Keratinocyte (primary cell): ENCODE results near the gene NDUFA9. TPM values are rescaled to one million over a fixed set of nuclear protein-coding genes. Genes with fewer than 3 reads are reported as not detected.

ENCODE experiments used
- DNase-seq: peaks from one replicate; pipeline ENCODE4 v3.0.0-alpha.2; 2011; ENCODE audit warnings: low read depth, missing footprints, low spot score
- FAIRE-seq: peaks from 2 replicates; lab custom pipeline; 2011; peaks lifted over from hg19 to GRCh38; lab: Jason Lieb, UNC
- H2AFZ ChIP-seq: 2 replicates; pipeline ENCODE4 v1.6.0; 2012; ENCODE audit warnings: low read length, control low read depth, inconsistent platforms; ENCODE audit not compliant: control insufficient read depth
- H3K27ac ChIP-seq: 2 replicates; pipeline ENCODE4 v1.5.1; 2011; ENCODE audit warnings: low read length; ENCODE audit not compliant: control insufficient read depth, insufficient read depth
- H3K27me3 ChIP-seq: 3 replicates; pipeline ENCODE4 v1.6.0; 2011; ENCODE audit warnings: low read length; ENCODE audit not compliant: control insufficient read depth, insufficient read depth; ENCODE audit errors: extremely low read depth
- H3K36me3 ChIP-seq, 2 experiments: 2 replicates in 1 of 2; 3 replicates in 1 of 2; pipeline ENCODE4 v1.5.1; 2011; ENCODE audit warnings: low read length in 2 of 2, mild to moderate bottlenecking in 1 of 2; ENCODE audit not compliant: control insufficient read depth in 2 of 2, insufficient read depth in 2 of 2; ENCODE audit errors: extremely low read depth in 1 of 2
- H3K4me1 ChIP-seq: 3 replicates; pipeline ENCODE4 v1.5.1; 2011; ENCODE audit warnings: low read length; ENCODE audit not compliant: control insufficient read depth, insufficient read depth; ENCODE audit errors: extremely low read depth
- H3K4me2 ChIP-seq: 3 replicates; pipeline ENCODE4 v1.6.0; 2011; ENCODE audit warnings: low read depth, low read length; ENCODE audit not compliant: control insufficient read depth, insufficient read depth; ENCODE audit errors: extremely low read depth
- H3K4me3 ChIP-seq, 3 experiments: fragments of 200-600 bp in 1 of 3; sonication (generic) in 1 of 3; 2 replicates in 2 of 3; 3 replicates in 1 of 3; pipeline ENCODE4 v1.5.1; 2011 to 2016; ENCODE audit warnings: low read length in 3 of 3, mild to moderate bottlenecking in 3 of 3, control low read depth in 2 of 3, inconsistent platforms in 1 of 3, low read depth in 1 of 3, mixed read lengths in 1 of 3, mixed run types in 1 of 3, moderate library complexity in 1 of 3; ENCODE audit not compliant: control insufficient read depth in 2 of 3, insufficient read depth in 2 of 3; ENCODE audit errors: extremely low read depth in 1 of 3
- H3K79me2 ChIP-seq: 2 replicates; pipeline ENCODE4 v1.6.0; 2012; ENCODE audit warnings: low read length; ENCODE audit not compliant: control insufficient read depth, insufficient read depth
- H3K9ac ChIP-seq: 3 replicates; pipeline ENCODE4 v1.6.0; 2011; ENCODE audit warnings: low read length; ENCODE audit not compliant: control insufficient read depth, insufficient read depth; ENCODE audit errors: extremely low read depth
- H3K9me1 ChIP-seq: 3 replicates; pipeline ENCODE4 v1.6.0; 2011; ENCODE audit warnings: low read length; ENCODE audit not compliant: control insufficient read depth, insufficient read depth; ENCODE audit errors: extremely low read depth
- H3K9me3 ChIP-seq: 2 replicates; pipeline ENCODE4 v1.5.1; 2012; ENCODE audit warnings: low read depth, low read length; ENCODE audit not compliant: control insufficient read depth
- H4K20me1 ChIP-seq: 3 replicates; pipeline ENCODE4 v1.6.0; 2011; ENCODE audit warnings: low read length; ENCODE audit not compliant: control insufficient read depth, insufficient read depth; ENCODE audit errors: extremely low read depth
- EZH2 ChIP-seq: IDR thresholded peaks from one replicate; pipeline ENCODE4 v1.6.1; 2012; ENCODE audit warnings: inconsistent platforms, mild to moderate bottlenecking, low read length, moderate library complexity
- dilution Hi-C: fragments of 300-500 bp; cut with MboI; formaldehyde crosslinking; loops from one replicate; pipeline ENCODE4 v1.7.0; 2020; ENCODE audit warnings: low sequenced_read_pairs; ENCODE audit not compliant: extremely low pct_ligation_motif_present
- polyA plus RNA-seq, 5 experiments: library from polyadenylated mRNA; depleted of rRNA in 3 of 5; stranded (reverse) in 3 of 5; stranded (forward) in 1 of 5; unstranded in 1 of 5; fragments of >200 nt; gene quantifications; 1 replicate in 1 of 5; 2 replicates in 3 of 5; 3 replicates in 1 of 5; pipeline versions ENCODE4 v1.2.1 to v1.2.3, GENCODE V29; 2011 to 2012; ENCODE audit warnings: missing spikeins in 2 of 5, low read depth in 1 of 5, low replicate concordance in 1 of 5
- TF ChIP-seq, protein P1 (sequence below), 3 experiments: IDR thresholded peaks in 1 of 3; conservative IDR thresholded peaks in 1 of 3; optimal IDR thresholded peaks in 1 of 3; 2 replicates in 2 of 3; 3 replicates in 1 of 3; pipeline versions ENCODE3 to v1.5.1; 2011; ENCODE audit warnings: low read length in 3 of 3, mild to moderate bottlenecking in 3 of 3, moderate library complexity in 2 of 3, control low read depth in 1 of 3, inconsistent platforms in 1 of 3; ENCODE audit not compliant: insufficient read depth in 2 of 3; ENCODE audit errors: extremely low read depth in 1 of 3

Gene NDUFA9
- polyA plus RNA-seq, 1 donor (not counting 4 experiments of a cell fraction or from before 2014, with no cell fraction given), result 84.6 TPM

DNA sequence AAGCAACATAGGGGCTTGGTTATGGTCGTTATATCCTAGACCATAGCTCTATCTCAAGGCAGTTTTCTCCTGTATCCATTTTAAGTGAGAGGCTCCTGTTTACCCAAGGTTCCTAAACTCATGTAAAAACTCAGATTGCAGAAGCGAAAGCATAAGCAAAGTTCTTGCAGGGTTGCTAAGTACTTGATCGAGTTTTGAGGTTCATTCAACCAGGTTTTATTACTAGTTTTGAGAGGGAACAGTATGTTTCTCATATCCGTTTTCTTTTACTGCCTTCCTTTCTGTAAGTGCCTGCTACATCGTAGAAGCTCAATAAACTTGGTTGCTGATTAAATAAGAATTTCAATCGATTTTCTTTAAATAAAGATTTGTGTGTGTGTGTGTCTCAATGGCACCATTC, 5.2 kb upstream of the NDUFA9 start:
- Histone ChIP-seq H3K4me1 (peaks cover 6% of the 10 kb centered on the region), H3K36me3 (no peaks in the 10 kb centered on the region), H3K27me3 (no peaks in the 10 kb centered on the region), H3K79me2 (peaks cover 4% of the 10 kb centered on the region), H4K20me1 (no peaks in the 10 kb centered on the region), H2AFZ (no peak overlapping the region), H3K9me3 (no peaks in the 10 kb centered on the region), H3K4me2 (no peak overlapping the region), H3K27ac (no peak overlapping the region), H3K9me1 (no peaks in the 10 kb centered on the region), H3K9ac (no peak overlapping the region), H3K4me3 (no peak overlapping the region)
- DNase-seq (no peak), FAIRE-seq (no peak)
- TF ChIP-seq, protein P1, sequence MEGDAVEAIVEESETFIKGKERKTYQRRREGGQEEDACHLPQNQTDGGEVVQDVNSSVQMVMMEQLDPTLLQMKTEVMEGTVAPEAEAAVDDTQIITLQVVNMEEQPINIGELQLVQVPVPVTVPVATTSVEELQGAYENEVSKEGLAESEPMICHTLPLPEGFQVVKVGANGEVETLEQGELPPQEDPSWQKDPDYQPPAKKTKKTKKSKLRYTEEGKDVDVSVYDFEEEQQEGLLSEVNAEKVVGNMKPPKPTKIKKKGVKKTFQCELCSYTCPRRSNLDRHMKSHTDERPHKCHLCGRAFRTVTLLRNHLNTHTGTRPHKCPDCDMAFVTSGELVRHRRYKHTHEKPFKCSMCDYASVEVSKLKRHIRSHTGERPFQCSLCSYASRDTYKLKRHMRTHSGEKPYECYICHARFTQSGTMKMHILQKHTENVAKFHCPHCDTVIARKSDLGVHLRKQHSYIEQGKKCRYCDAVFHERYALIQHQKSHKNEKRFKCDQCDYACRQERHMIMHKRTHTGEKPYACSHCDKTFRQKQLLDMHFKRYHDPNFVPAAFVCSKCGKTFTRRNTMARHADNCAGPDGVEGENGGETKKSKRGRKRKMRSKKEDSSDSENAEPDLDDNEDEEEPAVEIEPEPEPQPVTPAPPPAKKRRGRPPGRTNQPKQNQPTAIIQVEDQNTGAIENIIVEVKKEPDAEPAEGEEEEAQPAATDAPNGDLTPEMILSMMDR (optimal IDR thresholded peaks at IDR 0.05 in 1 of 3, IDR thresholded peaks at IDR 0.05 in 1 of 3, conservative IDR thresholded peaks at IDR 0.05 in 1 of 3; ENCODE audit: extremely low read depth in 1 of 3, insufficient read depth in 2 of 3, low read length in 3 of 3), result no peak
- no peak for TF ChIP-seq EZH2
- dilution Hi-C loops, result no loop called here

- no peaks in the 10 kb centered on the region for H3K36me3 ChIP-seq
- peaks cover 15% of the 10 kb centered on the region for H3K79me2 ChIP-seq
- no peak overlapping the region for H3K9ac ChIP-seq
- dilution Hi-C loops, result no loop called here
- no peak overlapping the region for H3K27ac ChIP-seq
- H3K4me3 ChIP-seq, result no peak overlapping the region
- H3K9me1 ChIP-seq, result no peaks in the 10 kb centered on the region
- peaks cover 10% of the 10 kb centered on the region for H3K4me1 ChIP-seq
- H3K27me3 ChIP-seq, result no peaks in the 10 kb centered on the region
- H2AFZ ChIP-seq, result no peak overlapping the region
- no peak for FAIRE-seq
- H4K20me1 ChIP-seq, result no peaks in the 10 kb centered on the region
- DNase-seq, result no peak
- H3K4me2 ChIP-seq, result no peak overlapping the region
- H3K9me3 ChIP-seq, result no peaks in the 10 kb centered on the region
- no peak for TF ChIP-seq EZH2
- TF ChIP-seq, protein P1 (optimal IDR thresholded peaks at IDR 0.05 in 1 of 3, IDR thresholded peaks at IDR 0.05 in 1 of 3, conservative IDR thresholded peaks at IDR 0.05 in 1 of 3; ENCODE audit: extremely low read depth in 1 of 3, insufficient read depth in 2 of 3, low read length in 3 of 3), result no peak
These were observed 3.9 kb upstream of the NDUFA9 start for GRCh38 chr12:4645023-4645422.
